T-helper 2 cell (primary cell): ENCODE results near the gene MMP25.

Experiments used
- DNase-seq, 5 experiments: peaks; one replicate each; pipeline versions ENCODE4 v3.0.0 to v3.0.0-alpha.2; 2012 to 2022

MMP25 gene

DNA sequence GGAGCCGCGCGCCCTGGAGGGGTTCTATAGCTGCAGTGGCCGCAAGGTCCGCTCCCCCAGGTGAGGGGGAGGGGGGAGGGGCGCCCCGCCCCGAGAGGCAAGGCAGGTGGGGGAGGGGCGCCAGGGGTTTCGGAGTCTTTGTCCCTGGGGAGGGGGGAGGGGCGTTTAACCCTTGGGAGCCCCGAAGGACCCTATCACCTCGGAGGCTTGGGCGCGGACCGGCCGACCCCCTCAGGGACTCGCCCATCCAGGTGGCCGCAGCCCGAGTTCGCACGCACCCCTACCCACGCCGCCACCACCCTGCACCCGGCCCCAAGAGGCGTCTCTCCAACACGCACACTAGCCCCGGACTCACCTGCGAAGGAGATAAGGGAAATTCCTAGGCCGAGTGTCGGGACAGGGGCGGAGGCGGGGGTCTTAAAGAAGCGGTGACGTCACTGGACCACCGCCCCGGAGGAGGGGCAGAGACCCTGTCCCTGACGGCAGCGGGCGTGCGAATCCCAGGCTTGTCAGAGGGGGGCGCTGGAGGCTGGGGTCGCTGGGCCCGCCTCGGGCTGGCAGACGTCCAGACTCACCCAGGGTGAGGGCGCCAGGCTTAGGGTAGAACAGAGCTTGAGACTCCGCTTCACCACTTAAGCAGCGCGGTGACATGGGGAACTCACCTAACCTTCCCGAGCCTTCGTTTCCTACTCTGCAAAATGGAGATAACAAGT lies 28.4 kb upstream of the MMP25 start, which contains the start of gene CLDN6:
Gene CLDN6 (minus strand): TSS at position 390 of the 713 bp plus-strand sequence. CDS start 2,162 bp downstream, outside the sequence.
- DNase-seq = no peak

DNA sequence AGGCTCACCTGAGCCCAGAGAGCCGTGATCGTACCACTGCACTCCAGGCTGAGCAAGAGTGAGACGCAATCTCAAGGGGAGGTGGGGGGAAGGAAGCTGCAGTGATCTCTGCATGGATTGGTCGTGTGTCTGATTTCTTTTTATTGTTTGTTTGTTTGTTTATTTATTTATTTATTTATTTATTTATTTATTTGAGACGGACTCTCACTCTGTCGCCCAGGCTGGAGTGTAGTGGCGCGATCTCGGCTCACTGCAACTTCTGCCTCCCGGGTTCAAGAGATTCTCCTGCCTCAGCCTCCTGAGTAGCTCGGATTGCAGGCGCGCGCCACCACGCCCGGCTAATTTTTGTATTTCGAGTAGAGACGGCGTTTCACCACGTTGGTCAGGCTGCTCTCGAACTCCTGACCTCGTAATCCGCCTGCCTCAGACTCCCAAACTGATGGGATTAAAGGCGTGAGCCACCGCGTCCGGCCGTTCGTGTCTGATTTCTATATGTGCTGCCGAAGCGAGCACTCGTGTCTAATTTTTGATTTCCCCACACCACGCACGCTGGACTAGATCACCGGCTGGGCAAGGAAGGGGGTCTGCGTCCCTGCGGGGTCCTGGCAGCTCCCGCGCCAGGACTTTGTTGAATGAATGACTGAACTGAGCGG lies 26.6 kb upstream of the MMP25 start:
- DNase-seq = no peak

- DNase-seq = peak; percentile 33 to 81 (median 54)
Measured at GRCh38 chr16:3020247-3020603, 26.1 kb upstream of the MMP25 start, which contains the start of gene TNFRSF12A. TSS of gene TNFRSF12A (plus strand) at chr16:3020368. CDS start at chr16:3020398, 30 bp downstream.

GRCh38 chr16:3020604-3021448 lies 25.5 kb upstream of the MMP25 start:
- DNase-seq = peak; percentile 39 to 64 (median 47)

DNA sequence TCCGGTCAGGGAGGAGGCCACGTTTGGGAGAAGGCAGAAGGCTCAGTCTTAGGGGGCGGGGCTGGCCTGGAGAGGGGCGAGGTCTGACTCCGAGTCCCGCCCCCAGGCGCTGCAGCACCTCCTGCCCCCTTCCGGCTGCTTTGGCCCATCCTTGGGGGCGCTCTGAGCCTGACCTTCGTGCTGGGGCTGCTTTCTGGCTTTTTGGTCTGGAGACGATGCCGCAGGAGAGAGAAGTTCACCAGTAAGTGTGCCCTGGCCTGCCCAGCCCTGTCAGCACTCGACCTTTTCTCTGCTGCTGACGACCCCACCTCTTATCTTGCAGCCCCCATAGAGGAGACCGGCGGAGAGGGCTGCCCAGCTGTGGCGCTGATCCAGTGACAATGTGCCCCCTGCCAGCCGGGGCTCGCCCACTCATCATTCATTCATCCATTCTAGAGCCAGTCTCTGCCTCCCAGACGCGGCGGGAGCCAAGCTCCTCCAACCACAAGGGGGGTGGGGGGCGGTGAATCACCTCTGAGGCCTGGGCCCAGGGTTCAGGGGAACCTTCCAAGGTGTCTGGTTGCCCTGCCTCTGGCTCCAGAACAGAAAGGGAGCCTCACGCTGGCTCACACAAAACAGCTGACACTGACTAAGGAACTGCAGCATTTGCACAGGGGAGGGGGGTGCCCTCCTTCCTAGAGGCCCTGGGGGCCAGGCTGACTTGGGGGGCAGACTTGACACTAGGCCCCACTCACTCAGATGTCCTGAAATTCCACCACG lies 24.7 kb upstream of the MMP25 start:
- DNase-seq = peak; percentile 44 to 72 (median 57)

DNA sequence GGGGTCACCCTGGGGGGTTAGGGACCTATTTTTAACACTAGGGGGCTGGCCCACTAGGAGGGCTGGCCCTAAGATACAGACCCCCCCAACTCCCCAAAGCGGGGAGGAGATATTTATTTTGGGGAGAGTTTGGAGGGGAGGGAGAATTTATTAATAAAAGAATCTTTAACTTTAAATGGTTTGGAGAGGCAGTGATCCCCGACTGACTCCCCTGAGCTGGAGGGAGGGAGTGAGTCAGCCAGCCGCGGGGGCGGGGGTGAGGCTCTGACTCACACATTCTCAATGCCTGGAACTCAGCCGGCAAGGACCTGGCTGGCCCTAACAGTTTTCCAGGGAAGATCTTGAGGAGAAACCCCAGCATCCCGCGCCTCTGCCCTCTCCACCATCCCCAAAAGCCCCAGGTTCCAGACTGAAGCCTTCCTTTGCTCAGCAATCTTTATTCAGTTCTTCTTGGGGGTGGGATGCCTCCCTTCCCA lies 24.1 kb upstream of the MMP25 start:
- peak in 4 of 5 experiments; percentile 55 to 89 (median 68) for DNase-seq

DNA sequence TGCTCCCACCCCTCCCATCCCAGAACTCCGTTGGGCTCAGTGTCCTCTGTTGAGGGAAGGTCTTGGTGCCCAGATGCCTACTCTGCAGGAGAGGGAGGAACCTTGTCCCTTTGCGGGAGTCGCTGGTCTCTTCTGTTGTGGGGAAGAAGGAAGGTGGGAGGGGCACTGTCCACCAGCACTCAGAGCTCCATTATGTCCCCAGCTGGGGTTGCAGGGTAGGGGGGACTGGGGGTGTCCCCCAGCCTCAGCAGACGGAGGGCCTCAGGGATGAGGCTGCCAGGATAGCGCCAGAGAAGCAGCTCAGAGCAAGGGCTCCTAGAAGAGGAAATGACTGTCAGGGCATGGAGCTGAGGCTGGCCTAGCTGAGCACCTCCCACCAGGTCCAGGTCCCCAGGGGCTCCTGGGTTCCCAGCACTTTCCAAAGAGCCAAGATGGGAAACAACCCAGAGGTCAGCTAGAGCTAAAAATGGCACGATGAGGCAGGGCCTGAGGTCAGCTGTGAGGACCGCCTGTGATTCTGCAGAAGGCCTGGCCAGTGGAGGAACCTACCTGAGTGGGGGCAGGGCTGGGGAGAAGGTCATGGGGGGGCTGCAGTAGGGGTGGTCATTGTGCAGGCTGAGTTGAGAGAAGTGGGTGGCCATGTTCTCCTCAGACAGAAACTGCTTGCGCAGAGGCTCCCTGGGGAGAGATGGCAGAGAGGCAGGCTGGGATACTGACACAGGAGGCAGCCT lies 23.5 kb upstream of the MMP25 start:
- DNase-seq = no peak

DNA sequence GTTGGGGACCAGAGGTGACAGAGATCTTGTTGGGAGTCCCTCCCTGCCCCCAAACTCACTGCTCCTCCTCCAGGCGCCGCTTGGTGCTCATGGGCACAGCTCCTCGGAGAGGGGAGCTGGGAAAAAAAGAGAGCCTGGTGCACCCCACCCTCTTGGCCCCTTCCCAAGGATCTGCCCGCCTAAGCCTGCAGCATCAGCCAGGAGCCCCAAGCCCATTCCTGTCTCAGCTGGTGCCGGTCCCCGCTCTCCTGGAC lies 23.0 kb upstream of the MMP25 start:
- no peak for DNase-seq

GRCh38 chr16:3023669-3024478 lies 22.5 kb upstream of the MMP25 start, which contains the start of the genes HCFC1R1 and THOC6:
TSS of gene HCFC1R1 (minus strand) at chr16:3023942. CDS start at chr16:3023941, 1 bp downstream.
TSS of gene THOC6 (plus strand) at chr16:3024035. CDS start at chr16:3024327, 292 bp downstream.
- DNase-seq = peak; percentile 84 to 99 (median 94)

- no peak for DNase-seq
Measured at GRCh38 chr16:3025032-3026002, 21.0 kb upstream of the MMP25 start.

- DNase-seq = no peak
Measured at GRCh38 chr16:3026003-3026378, 20.4 kb upstream of the MMP25 start.

DNA sequence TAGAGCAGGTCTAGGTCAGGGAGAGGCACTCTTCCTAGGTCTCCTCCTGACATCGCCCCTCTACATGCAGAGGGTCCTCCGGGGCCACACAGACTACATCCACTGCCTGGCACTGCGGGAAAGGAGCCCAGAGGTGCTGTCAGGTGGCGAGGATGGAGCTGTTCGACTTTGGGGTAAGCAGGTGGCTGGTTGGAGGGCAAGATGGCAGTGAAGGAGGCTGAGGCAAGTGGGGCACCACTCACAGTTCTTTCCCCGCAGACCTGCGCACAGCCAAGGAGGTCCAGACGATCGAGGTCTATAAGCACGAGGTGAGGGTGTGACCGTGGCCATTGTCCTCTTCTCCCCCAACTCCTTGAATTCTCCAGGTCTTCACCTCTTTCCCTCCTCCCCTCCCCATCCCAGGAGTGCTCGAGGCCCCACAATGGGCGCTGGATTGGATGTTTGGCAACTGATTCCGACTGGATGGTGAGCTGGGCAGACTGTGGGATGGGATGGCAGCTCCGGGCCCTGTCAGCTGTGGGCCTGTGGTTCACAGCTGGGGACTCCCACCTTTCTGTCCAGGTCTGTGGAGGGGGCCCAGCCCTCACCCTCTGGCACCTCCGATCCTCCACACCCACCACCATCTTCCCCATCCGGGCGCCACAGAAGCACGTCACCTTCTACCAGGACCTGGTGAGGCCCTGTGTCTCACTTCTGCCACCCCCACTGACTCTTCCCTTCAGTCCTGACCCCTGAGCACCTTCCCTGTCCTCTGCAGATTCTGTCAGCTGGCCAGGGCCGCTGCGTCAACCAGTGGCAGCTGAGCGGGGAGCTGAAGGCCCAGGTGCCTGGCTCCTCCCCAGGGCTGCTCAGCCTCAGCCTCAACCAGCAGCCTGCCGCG lies 19.5 kb upstream of the MMP25 start:
- DNase-seq = no peak

- DNase-seq = no peak
Measured at GRCh38 chr16:3027489-3027795, 18.9 kb upstream of the MMP25 start.

DNA sequence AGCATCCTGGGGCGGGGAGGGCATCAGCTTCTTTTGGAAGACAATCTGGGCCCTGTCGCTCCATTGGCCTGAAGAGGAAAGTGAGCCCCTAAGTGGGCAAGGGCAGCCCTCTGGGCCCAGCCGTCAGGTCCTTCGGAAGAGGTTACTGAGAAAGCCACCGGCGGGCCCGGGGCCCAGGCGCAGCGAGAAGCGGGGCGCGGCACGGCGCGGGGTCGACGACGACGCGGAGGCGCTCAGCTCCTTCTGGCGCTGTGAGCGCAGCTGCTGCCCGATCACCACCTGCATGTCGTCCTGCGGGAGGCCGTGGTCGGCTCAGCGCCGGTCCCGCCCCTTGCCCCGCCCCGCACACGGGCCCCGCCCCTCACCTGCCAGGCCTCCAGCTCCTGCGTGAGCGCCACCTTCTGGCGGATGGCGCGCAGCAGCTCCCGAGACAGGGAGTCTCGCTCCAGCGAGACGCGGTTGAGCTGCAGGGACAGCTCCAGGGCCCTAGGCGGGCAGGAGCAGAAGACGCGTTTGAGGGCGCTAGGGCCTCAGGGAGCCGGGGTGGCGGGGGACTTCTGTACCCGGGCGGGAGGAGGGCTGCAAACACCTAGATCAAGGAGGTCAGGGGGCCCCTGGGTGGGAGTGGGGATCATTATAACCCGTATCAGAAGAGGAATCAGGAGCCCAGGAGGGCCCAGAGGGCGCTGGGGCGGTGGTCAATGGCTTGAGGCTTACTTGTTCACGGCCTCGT lies 18.2 kb upstream of the MMP25 start:
- DNase-seq = peak; percentile 68 to 88 (median 83)

DNA sequence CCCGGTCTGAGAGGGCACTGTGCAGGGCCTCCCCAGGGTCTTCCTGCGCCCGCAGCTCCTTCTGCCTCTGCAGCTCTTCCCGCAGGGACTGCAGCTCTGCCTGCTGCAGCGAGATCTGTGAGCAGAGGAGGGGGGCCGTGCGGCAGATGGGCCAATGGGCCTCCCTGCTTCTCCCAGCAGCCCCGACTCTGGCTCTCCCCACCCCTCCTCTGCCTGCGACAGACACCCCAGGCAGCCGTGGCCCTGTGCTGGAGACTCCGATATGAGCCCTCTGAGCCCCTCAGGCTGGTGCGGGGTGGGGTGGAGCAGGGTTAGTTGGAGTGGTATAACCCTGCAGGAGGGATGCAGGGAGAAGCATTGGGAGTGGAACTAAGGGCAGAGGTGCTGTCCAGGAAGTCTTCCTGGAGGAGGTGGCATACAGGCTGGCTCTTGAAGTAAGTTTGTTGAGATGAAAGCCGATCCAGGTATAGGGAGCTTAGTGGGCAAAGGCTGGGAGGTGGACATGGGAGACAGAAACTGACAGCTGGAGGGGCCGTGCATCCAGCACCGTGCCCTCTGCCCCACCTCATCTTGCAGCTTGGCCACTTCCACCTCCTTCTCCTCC lies 17.5 kb upstream of the MMP25 start:
- no peak for DNase-seq

- peak in 2 of 5 experiments; percentile 12 to 83 for DNase-seq
Measured at GRCh38 chr16:3029491-3030221, 16.7 kb upstream of the MMP25 start.
